SK-N-SH (cell line): ENCODE results near the gene PCK2. TPM values are rescaled to one million over a fixed set of nuclear protein-coding genes. Genes with fewer than 3 reads are reported as not detected.

ENCODE experiments used
- CTCF ChIA-PET: fragments of 300-600, 350-600 bp; formaldehyde crosslinking; extraction: SDS; loops from one replicate; lab custom pipeline; 2021; lab: Yijun Ruan, JAX
- POLR2A ChIA-PET: fragments of 350-600 bp; sonication (Branson Sonifier 250); formaldehyde crosslinking; extraction: SDS; loops from one replicate; lab custom pipeline; 2020; ENCODE audit warnings: antibody characterized with exemption, inconsistent platforms; lab: Yijun Ruan, JAX
- DNase-seq: peaks from one replicate; pipeline ENCODE4 v3.0.0; 2012
- H2AFZ ChIP-seq: fragments of 200-600 bp; sonication (generic); 2 replicates; pipeline ENCODE4 v1.8.1; 2016; ENCODE audit warnings: antibody characterized with exemption, mild to moderate bottlenecking, low read depth
- H3F3A ChIP-seq: fragments of 200-600 bp; sonication (generic); replicated peaks from 2 replicates; pipeline ENCODE3; 2016; ENCODE audit warnings: antibody characterized with exemption, mild to moderate bottlenecking; ENCODE audit not compliant: insufficient read depth
- H3K27ac ChIP-seq, 2 experiments: fragments of 200-500 bp in 1 of 2; fragments of 200-600 bp in 1 of 2; sonication (Bioruptor generic) in 1 of 2; sonication (generic), shearing (Covaris generic) in 1 of 2; 2 replicates each; pipeline versions ENCODE4 v1.5.1 to v1.6.1; 2014 to 2016; ENCODE audit warnings: low read depth in 2 of 2, inconsistent platforms in 1 of 2, low read length in 1 of 2, mild to moderate bottlenecking in 1 of 2, mixed read lengths in 1 of 2
- H3K27me3 ChIP-seq: fragments of 200-600 bp; sonication (generic), shearing (Covaris generic); 2 replicates; pipeline ENCODE4 v1.6.1; 2016; ENCODE audit warnings: mixed run types; ENCODE audit not compliant: insufficient read depth
- H3K36me3 ChIP-seq, 2 experiments: fragments of 200-500 bp in 1 of 2; fragments of 200-600 bp in 1 of 2; sonication (Bioruptor generic) in 1 of 2; sonication (generic) in 1 of 2; replicated peaks in 1 of 2; 2 replicates each; pipeline versions ENCODE3 to v1.5.1; 2014 to 2016; ENCODE audit warnings: low read length in 1 of 2, mild to moderate bottlenecking in 1 of 2; ENCODE audit not compliant: insufficient read depth in 2 of 2, control insufficient read depth in 1 of 2
- H3K4me1 ChIP-seq, 2 experiments: fragments of 200-500 bp in 1 of 2; fragments of 200-600 bp in 1 of 2; sonication (Bioruptor generic) in 1 of 2; sonication (generic), shearing (Covaris generic) in 1 of 2; 2 replicates each; pipeline versions ENCODE4 v1.5.1 to v1.6.1; 2014 to 2016; ENCODE audit warnings: low read depth in 1 of 2, low read length in 1 of 2, mixed run types in 1 of 2; ENCODE audit not compliant: insufficient read depth in 2 of 2, control insufficient read depth in 1 of 2
- H3K4me2 ChIP-seq: fragments of 200-600 bp; sonication (generic), shearing (Covaris generic); 2 replicates; pipeline ENCODE4 v1.6.1; 2017; ENCODE audit warnings: mixed run types
- H3K4me3 ChIP-seq, 2 experiments: fragments of 200-500 bp in 1 of 2; fragments of 200-600 bp in 1 of 2; sonication (Bioruptor generic) in 1 of 2; sonication (generic), shearing (Covaris generic) in 1 of 2; 2 replicates each; pipeline versions ENCODE4 v1.5.1 to v1.8.1; 2014 to 2016; ENCODE audit warnings: low read depth in 2 of 2, inconsistent platforms in 1 of 2, low read length in 1 of 2, mild to moderate bottlenecking in 1 of 2, mixed read lengths in 1 of 2, moderate library complexity in 1 of 2
- H3K79me2 ChIP-seq: fragments of 200-600 bp; sonication (generic); 2 replicates; pipeline ENCODE4 v1.8.1; 2017; ENCODE audit warnings: mild to moderate bottlenecking; ENCODE audit not compliant: insufficient read depth
- H3K9ac ChIP-seq: fragments of 200-600 bp; sonication (generic); 2 replicates; pipeline ENCODE4 v1.6.1; 2017; ENCODE audit warnings: mixed run types
- H3K9me2 ChIP-seq: fragments of 200-600 bp; sonication (generic); 2 replicates; pipeline ENCODE4 v1.6.1; 2017; ENCODE audit warnings: mixed run types
- H3K9me3 ChIP-seq: fragments of 200-600 bp; sonication (generic); 2 replicates; pipeline ENCODE4 v1.6.1; 2017; ENCODE audit warnings: mixed run types, mild to moderate bottlenecking, moderate library complexity
- H4K20me1 ChIP-seq: fragments of 200-600 bp; sonication (generic); 2 replicates; pipeline ENCODE4 v1.6.1; 2017; ENCODE audit warnings: mild to moderate bottlenecking, mixed run types; ENCODE audit not compliant: insufficient read depth
- ELF1 ChIP-seq: IDR thresholded peaks from 2 replicates; pipeline ENCODE4 v1.4.0; 2012
- EP300 ChIP-seq, 2 experiments: IDR thresholded peaks; 2 replicates each; pipeline versions ENCODE4 v1.4.0 to v1.6.1; 2012; ENCODE audit warnings: borderline replicate concordance in 1 of 2, low read depth in 1 of 2, low read length in 1 of 2
- EZH2phosphoT487 ChIP-seq: fragments of 200-600 bp; sonication (generic); IDR thresholded peaks from 2 replicates; pipeline ENCODE4 v1.6.1; 2017; ENCODE audit warnings: low read depth, mixed run types, mild to moderate bottlenecking, antibody characterized with exemption, moderate library complexity, borderline replicate concordance
- GATA2 ChIP-seq: sonication (generic); formaldehyde crosslinking; IDR thresholded peaks from 2 replicates; pipeline ENCODE4 v1.5.0; 2020; ENCODE audit warnings: mild to moderate bottlenecking, missing genetic modification reagents
- IRF3 ChIP-seq: fragments of 150-350 bp; IDR thresholded peaks from 2 replicates; pipeline ENCODE4 v1.6.1; 2016; ENCODE audit warnings: mild to moderate bottlenecking, low read depth, low read length
- JUND ChIP-seq: IDR thresholded peaks from 2 replicates; pipeline ENCODE4 v1.4.0; 2012
- NFIC ChIP-seq: IDR thresholded peaks from 2 replicates; pipeline ENCODE4 v1.4.0; 2012; ENCODE audit warnings: borderline replicate concordance
- REST ChIP-seq: IDR thresholded peaks from 2 replicates; pipeline ENCODE4 v1.6.1; 2012; ENCODE audit warnings: mild to moderate bottlenecking, low read depth, low read length, moderate library complexity
- SIN3A ChIP-seq: IDR thresholded peaks from 2 replicates; pipeline ENCODE4 v1.6.1; 2012; ENCODE audit warnings: low read depth, mild to moderate bottlenecking, low read length, moderate library complexity, borderline replicate concordance
- SMC3 ChIP-seq: IDR thresholded peaks from 2 replicates; pipeline ENCODE4 v1.6.1; 2012; ENCODE audit warnings: low read depth, low read length, improper control_type of control experiment
- TAF1 ChIP-seq: IDR thresholded peaks from 2 replicates; pipeline ENCODE4 v1.6.1; 2012; ENCODE audit warnings: low read depth, mild to moderate bottlenecking, low read length, moderate library complexity, borderline replicate concordance
- USF1 ChIP-seq: IDR thresholded peaks from 2 replicates; pipeline ENCODE4 v1.4.0; 2012; ENCODE audit warnings: low read depth, borderline replicate concordance
- WGBS: methylation state at CpG from one replicate; pipeline ENCODE4 v1.1.6; 2017; ENCODE audit warnings: low lambda C conversion rate; 5-methylcytosine and 5-hydroxymethylcytosine counted together
- polyA plus RNA-seq, 3 experiments: library from polyadenylated mRNA; depleted of rRNA; stranded (reverse); fragments of >200 nt; gene quantifications; 2 replicates each; pipeline ENCODE4 v1.2.3, GENCODE V29; 2012

The PCK2 gene
- polyA plus RNA-seq, 1 of the 3 experiments (the other 2 are of a cell fraction), result 16.6 TPM

- WGBS, result 79% methylated on average over 8 of the region's 15 CpGs
- POLR2A ChIA-PET, result interaction anchor here (0.7 kb wide), 1 partner anchor 17 kb away, joined by 3 read pairs; no protein-coding TSS in a partner anchor
- H3F3A ChIP-seq, result no peaks in the 10 kb centered on the region
- no peaks in the 10 kb centered on the region for H4K20me1 ChIP-seq
- CTCF ChIA-PET, result interaction anchor here (1.1 to 42.8 kb wide), 5 partner anchors 9 to 243 kb away, joined by 3 to 1159 read pairs (median 4); partner anchors contain the start of genes CIDEB, IRF9 and PCK2
- peak; percentile 31 for DNase-seq
- H3K27me3 ChIP-seq, result no peaks in the 10 kb centered on the region; the same call in 1 of the 2 replicates
- H3K27ac ChIP-seq, result no peak overlapping the region
- H3K4me1 ChIP-seq, result no peaks in the 10 kb centered on the region
- no peaks in the 10 kb centered on the region for H3K9me2 ChIP-seq
- H3K4me3 ChIP-seq, result no peak overlapping the region
- H2AFZ ChIP-seq, result no peak overlapping the region
- no peaks in the 10 kb centered on the region for H3K79me2 ChIP-seq
- TF ChIP-seq EP300 (IDR thresholded peaks at IDR 0.05; ENCODE audit: borderline replicate concordance in 1 of 2, low read depth in 1 of 2, low read length in 1 of 2), result no peak
- TF ChIP-seq EZH2phosphoT487, result no peak
- TF ChIP-seq ELF1, result no peak
- TF ChIP-seq JUND, result no peak
- TF ChIP-seq NFIC, result no peak
- no peak for TF ChIP-seq GATA2 (CRISPR knock-in tag)
- no peak for TF ChIP-seq TAF1
- TF ChIP-seq SIN3A, result no peak
- TF ChIP-seq IRF3, result no peak
- TF ChIP-seq USF1, result no peak
- TF ChIP-seq REST, result no peak
- H3K4me2 ChIP-seq, result no peak overlapping the region
- H3K36me3 ChIP-seq, result no peaks in the 10 kb centered on the region
- H3K9me3 ChIP-seq, result no peaks in the 10 kb centered on the region
- no peak overlapping the region for H3K9ac ChIP-seq
Observed at GRCh38 chr14:24064856-24065255, 29.3 kb upstream of the PCK2 start.

GRCh38 chr14:24065408-24065807 is 28.7 kb upstream of the PCK2 start:
- WGBS, result 23% methylated on average over 3 of the region's 8 CpGs
- CTCF ChIA-PET, result interaction anchor here (1.1 to 42.8 kb wide), 3 partner anchors 15 to 243 kb away, joined by 3 to 1159 read pairs (median 9); partner anchors contain the start of genes CIDEB and PCK2
- no peaks in the 10 kb centered on the region; the same call in 1 of the 2 replicates for H3K27me3 ChIP-seq

More at GRCh38 chr14:24065408-24065807, 28.7 kb upstream of the PCK2 start:
- Histone ChIP-seq H3K9me3 (no peaks in the 10 kb centered on the region), H2AFZ (no peak overlapping the region), H3K4me3 (no peak overlapping the region), H3K27ac (no peak overlapping the region), H4K20me1 (no peaks in the 10 kb centered on the region), H3F3A (no peaks in the 10 kb centered on the region), H3K9me2 (no peaks in the 10 kb centered on the region), H3K4me2 (no peak overlapping the region), H3K9ac (no peak overlapping the region), H3K4me1 (no peaks in the 10 kb centered on the region; a peak in 1 of 4 replicates), H3K79me2 (no peaks in the 10 kb centered on the region), H3K36me3 (no peaks in the 10 kb centered on the region)
- TF ChIP-seq EZH2phosphoT487 (no peak), SMC3 (no peak)
- no peak for DNase-seq
- POLR2A ChIA-PET, result interaction anchor here (0.7 kb wide), 1 partner anchor 17 kb away, joined by 3 read pairs; no protein-coding TSS in a partner anchor
